Measurements from ENCODE around the gene ARG2.

DNA sequence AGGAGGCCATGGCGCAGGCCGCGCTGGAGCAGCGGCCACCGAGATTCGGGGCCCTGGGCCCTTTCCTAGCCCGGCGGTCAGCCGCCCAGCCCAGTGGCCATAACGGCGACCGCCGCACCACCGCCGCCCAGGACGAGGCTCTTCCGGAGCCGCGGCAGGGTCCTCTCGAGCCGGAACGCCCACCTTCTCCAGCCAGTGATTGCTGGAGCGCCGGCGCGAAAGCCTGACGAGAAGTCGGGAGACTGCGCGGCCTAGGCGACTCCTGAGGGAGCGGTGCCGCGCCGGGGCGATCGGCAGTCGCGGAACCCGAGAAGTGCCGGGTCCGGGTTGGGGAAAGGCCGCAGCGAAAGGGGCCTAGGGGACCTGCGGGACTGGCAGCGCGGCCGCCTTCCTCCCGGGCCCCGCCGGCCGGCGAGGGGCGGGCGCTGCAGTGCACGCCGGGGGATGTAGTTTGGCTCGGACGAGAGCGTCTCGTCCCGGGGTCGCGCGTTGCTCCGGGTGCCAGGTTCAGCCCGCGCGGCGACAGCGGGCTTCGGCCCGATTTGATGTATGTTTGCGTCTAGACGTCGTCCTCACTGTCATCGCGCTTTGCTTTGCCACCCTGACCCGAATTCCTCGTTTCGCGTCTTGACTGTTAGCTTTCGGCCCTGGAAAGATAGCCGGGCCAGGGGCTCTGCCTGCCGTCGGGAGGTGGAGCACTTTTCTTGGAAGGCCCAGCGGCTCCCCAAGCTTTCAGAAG lies 54.9 kb downstream of the ARG2 start, which contains the start of gene VTI1B:
- TF ChIP-seq ZNF274 (IDR thresholded peaks at IDR 0.05; ENCODE audit: low read depth, low read length) = no peak
- TF ChIP-seq SUZ12 (IDR thresholded peaks at IDR 0.05; ENCODE audit: extremely low read depth, insufficient read depth, insufficient read length) = no peak
- TF ChIP-seq YY1 (IDR thresholded peaks at IDR 0.05; ENCODE audit: insufficient read depth, insufficient read length) = no peak

Measured in NT2/D1 (cell line).